AG08396 (cell line): ENCODE results near the gene GRIK4.

ENCODE experiments used
- DNase-seq: peaks from one replicate; pipeline ENCODE4 v3.0.0; 2012; ENCODE audit warnings: low spot score, mixed read lengths

Gene GRIK4

GRCh38 chr11:120510406-120511115 is 987 bp upstream of the GRIK4 start:
- no peak for DNase-seq

- DNase-seq = peak; percentile 47
These were observed 531 bp downstream of the GRIK4 start for GRCh38 chr11:120511820-120512738.

DNA sequence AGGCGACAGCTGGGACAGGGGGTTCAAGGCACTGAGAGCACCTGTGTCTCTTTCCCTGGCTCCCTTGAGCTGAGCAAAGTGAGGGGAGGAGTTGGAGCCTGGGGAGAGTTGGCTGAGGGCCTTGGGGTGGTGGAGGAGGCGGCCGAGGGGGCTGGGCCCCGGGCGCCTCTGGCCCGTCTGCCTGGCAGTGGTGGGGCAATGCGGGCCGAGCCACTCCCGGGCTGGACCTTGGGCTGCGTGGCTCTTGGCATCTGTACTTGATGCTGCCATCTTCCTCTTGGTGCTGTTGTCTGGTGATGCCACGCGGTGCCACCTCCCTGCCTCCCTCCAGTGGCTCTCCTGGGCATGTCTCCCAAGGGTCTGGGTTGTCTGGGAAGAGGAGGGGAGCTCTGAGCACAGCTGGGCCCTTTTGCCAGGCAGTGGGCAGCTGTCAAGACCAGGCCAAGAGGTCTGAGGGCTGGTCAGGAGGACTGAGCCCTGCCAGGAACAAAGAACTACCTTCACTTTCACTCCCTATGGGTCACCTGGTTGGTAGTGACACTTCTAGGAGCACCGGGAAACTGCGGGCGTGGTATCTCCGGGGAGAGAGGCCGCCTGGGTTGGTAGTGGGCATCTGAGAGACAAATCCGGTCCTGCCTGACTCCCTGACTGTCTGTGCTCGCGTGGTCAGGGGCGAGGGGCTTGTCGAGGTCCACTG is 1.3 kb downstream of the GRIK4 start:
- DNase-seq = no peak

- DNase-seq = no peak
These were observed 2.1 kb downstream of the GRIK4 start for GRCh38 chr11:120513436-120514315.

DNA sequence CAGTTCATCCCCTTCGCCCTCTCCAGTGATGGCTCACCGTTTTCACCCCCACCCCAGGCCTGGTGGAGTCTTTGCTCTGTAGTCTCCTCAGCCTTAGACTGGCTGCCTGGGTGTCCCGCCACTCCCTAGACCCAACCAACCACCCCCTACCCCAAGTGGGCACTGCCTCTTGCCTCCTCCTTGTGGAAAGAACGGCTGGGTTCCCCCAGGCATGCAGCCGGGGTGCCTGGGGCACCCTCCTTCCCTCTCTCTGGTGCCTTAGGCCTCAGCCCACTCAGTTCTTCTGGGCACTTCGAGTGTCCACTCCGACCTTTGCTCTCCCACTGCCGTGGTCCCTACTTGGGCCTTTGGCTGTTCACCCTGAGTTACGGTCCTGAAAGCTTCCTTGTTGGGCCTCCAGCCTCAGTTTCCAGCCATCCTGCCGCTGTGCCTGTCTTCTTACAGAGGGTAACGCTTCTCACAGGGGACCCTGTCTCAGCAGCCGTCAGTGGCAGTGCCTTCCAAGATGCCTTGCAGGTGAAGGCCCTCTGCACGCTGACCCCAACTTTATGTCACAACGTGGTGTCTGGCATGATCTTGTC is 3.1 kb downstream of the GRIK4 start:
- DNase-seq = no peak

DNA sequence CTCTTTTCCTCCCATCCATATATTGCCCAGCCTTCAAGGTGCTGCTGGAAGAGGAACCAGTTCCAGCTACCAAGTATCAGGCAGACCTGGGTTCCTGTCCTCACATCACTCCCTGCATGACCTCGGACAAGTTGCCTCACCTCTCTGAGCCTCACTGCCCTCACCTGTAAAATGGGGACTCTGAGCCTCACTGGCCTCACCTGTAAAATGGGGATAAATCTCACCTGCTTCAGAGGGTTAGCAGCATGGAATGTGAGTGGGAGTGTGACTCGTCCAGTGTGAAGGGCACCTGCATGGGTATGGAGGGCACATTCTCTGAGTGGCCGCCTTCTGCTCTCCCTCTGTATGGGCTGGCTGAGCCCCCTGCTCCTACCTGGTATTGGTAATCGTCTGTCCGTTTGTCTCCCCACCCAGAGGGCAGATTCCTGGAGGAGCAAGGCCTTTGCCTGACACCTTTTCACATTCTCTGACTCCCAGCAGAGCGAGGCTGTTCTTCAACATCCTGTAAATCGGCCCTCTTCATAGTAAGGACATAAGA is 3.7 kb downstream of the GRIK4 start:
- no peak for DNase-seq

- DNase-seq = no peak
These were observed 5.2 kb downstream of the GRIK4 start for GRCh38 chr11:120516461-120517389.

DNA sequence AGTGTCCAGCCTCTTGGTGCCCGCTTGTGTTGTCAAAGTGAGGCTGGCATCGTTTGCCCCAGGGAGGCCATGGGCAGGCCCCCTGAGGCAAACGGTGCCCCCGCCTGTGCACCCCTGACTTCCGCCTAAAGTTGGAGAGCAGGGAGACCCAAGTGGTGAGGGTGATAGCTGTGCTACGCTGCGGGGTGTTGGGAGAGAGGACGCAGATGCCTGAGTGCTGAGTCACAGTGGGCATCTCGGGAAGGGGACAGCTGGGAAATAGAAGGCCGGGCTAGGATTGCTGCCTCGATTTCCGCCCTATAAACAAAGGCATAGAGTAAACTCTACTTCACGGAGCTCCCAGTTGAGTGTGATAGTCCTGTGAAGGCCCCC is 5.8 kb downstream of the GRIK4 start:
- DNase-seq = peak; percentile 79

- no peak for DNase-seq
These were observed 6.3 kb downstream of the GRIK4 start for GRCh38 chr11:120517801-120518291.

GRCh38 chr11:120518356-120518755 is 6.8 kb downstream of the GRIK4 start:
- no peak for DNase-seq

- no peak for DNase-seq
These were observed 7.9 kb downstream of the GRIK4 start for GRCh38 chr11:120519474-120519873.

- no peak for DNase-seq
These were observed 8.7 kb downstream of the GRIK4 start for GRCh38 chr11:120520091-120520822.

- DNase-seq = no peak
These were observed 9.6 kb downstream of the GRIK4 start for GRCh38 chr11:120521176-120521575.

DNA sequence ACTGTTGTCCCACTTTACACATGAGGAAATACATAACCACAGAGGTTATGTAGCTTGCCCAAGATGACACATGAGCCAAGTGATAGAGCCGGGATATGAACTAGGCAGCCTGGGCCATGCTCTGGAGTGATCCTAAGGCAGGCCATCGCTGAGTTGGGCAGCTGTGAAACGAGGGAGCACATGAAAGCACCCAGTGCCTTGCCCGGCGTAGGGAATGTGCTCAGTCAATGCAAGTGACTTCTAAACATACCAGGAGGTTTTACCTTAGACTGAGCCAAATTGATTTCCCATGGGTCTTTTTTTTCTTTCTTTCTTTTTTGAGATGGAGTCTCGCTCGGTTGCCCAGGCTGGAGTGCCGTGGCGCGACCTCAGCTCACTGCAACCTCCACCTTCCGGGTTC is 10.5 kb downstream of the GRIK4 start:
- DNase-seq = no peak

DNA sequence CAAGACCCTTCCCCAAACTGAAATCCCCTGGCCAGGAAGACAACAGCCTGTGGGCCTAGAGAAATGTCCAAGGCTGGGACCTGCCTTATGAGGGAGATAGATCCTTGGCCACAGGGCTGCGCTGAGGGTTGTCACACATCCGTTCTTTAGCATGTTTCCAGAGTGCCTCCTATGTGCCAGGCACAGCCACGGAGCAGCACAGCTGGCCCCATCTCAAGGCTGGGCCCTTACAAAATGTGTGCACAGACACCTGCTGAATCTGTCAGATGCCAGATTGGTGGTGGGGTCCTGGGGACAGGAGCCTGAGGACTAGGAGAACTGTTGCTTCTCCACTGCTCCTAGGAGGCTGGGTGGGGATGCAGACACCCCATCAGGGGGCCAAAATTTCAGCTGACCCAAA is 11.2 kb downstream of the GRIK4 start:
- no peak for DNase-seq

GRCh38 chr11:120523196-120523595 is 11.6 kb downstream of the GRIK4 start:
- DNase-seq = no peak

DNA sequence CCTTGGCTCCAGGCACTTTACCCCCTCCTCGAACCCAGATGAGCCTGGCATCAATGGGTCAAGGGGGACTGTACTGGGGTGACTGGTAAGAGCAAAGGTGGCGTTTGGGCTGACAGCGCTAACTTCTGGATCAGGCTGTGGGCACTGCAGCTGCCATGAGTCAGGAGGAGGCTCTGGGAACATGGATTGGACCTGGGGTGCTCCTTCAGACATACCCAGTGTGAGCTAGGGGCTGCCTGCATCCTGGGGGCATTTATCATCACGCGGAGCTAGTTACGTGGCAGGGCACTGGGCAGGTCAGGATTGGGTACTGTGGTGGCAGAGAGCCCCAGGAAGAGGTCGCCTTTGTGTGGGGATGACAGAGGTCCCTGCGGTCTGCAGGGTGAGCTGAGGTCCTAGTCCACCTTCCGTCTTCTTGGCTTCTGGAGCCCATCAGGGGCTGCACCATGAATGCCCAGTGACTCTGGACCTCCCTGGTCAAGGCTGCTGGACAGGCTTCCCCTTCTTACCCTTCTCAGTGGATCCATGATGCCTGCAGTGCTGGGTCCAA is 13.1 kb downstream of the GRIK4 start:
- no peak for DNase-seq

GRCh38 chr11:120525261-120526171 is 14.0 kb downstream of the GRIK4 start:
- DNase-seq = no peak
